ENCODE measurements around the gene ZNF25. TPM values are rescaled to one million over a fixed set of nuclear protein-coding genes. Genes with fewer than 3 reads are reported as not detected.

Gene ZNF25
- total and polyA plus RNA-seq, 2 experiments from 2014 or later = 0.23 to 0.76 TPM

DNA sequence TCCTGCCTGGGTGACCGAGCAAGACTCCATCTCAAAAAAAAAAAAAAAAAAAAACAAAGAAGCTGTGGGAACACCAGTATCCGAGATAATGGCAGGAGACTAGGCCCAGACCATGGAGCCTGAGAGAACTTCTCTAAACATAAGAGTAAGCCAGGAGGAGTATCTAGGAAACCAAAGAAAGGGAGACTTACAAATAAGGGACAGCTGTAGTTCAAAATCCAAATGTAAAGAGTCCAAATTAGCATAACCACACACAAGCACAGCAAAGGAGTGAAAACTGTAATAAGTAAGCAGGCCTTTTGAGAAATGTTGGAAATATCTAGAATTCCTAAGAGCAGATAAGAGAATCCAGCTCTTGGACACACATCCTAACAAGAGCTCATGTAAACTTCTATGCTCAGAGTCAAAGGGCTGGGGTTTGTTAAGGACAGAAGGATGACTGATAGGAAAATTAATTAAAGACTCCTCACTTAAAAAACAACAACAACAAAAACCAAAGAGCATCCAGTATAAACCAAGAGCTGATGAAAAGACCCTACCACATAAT lies 15.8 kb downstream of the ZNF25 start:
- Histone ChIP-seq H3K27ac (ENCODE audit: low read depth) (no peak overlapping the region), H3K4me3 (no peak overlapping the region), H3K4me2 (no peak overlapping the region), H2AFZ (no peak overlapping the region), H3K27me3 (ENCODE audit: insufficient read depth) (no peaks in the 10 kb centered on the region), H3K4me1 (ENCODE audit: insufficient read depth) (no peaks in the 10 kb centered on the region), H3K79me2 (replicated peaks; ENCODE audit: insufficient read depth) (no peaks in the 10 kb centered on the region), H3F3A (replicated peaks; ENCODE audit: low read depth) (no peaks in the 10 kb centered on the region), H4K20me1 (replicated peaks; ENCODE audit: insufficient read depth) (no peaks in the 10 kb centered on the region), H3K9me2 (ENCODE audit: insufficient read depth) (no peaks in the 10 kb centered on the region), H3K36me3 (ENCODE audit: insufficient read depth) (peaks cover 4% of the 10 kb centered on the region; the same call in 1 of the 2 replicates)
- Mint-ChIP-seq H3K4me3 (no peak overlapping the region), H3K9me3 (peaks cover 98% of the 10 kb centered on the region), H3K36me3 (ENCODE audit: low read depth) (peaks cover 42% of the 10 kb centered on the region), H3K27ac (no peak overlapping the region), H3K27me3 (ENCODE audit: insufficient read depth, low read depth, poor library complexity) (peaks cover 2% of the 10 kb centered on the region), H3K4me1 (no peaks in the 10 kb centered on the region)
- TF ChIP-seq EZH2 (IDR thresholded peaks at IDR 0.05; ENCODE audit: low read depth, unreplicated experiment) = no peak
- TF ChIP-seq STAT1 (IDR thresholded peaks at IDR 0.05; ENCODE audit: unreplicated experiment) = no peak
- TF ChIP-seq, protein P1, sequence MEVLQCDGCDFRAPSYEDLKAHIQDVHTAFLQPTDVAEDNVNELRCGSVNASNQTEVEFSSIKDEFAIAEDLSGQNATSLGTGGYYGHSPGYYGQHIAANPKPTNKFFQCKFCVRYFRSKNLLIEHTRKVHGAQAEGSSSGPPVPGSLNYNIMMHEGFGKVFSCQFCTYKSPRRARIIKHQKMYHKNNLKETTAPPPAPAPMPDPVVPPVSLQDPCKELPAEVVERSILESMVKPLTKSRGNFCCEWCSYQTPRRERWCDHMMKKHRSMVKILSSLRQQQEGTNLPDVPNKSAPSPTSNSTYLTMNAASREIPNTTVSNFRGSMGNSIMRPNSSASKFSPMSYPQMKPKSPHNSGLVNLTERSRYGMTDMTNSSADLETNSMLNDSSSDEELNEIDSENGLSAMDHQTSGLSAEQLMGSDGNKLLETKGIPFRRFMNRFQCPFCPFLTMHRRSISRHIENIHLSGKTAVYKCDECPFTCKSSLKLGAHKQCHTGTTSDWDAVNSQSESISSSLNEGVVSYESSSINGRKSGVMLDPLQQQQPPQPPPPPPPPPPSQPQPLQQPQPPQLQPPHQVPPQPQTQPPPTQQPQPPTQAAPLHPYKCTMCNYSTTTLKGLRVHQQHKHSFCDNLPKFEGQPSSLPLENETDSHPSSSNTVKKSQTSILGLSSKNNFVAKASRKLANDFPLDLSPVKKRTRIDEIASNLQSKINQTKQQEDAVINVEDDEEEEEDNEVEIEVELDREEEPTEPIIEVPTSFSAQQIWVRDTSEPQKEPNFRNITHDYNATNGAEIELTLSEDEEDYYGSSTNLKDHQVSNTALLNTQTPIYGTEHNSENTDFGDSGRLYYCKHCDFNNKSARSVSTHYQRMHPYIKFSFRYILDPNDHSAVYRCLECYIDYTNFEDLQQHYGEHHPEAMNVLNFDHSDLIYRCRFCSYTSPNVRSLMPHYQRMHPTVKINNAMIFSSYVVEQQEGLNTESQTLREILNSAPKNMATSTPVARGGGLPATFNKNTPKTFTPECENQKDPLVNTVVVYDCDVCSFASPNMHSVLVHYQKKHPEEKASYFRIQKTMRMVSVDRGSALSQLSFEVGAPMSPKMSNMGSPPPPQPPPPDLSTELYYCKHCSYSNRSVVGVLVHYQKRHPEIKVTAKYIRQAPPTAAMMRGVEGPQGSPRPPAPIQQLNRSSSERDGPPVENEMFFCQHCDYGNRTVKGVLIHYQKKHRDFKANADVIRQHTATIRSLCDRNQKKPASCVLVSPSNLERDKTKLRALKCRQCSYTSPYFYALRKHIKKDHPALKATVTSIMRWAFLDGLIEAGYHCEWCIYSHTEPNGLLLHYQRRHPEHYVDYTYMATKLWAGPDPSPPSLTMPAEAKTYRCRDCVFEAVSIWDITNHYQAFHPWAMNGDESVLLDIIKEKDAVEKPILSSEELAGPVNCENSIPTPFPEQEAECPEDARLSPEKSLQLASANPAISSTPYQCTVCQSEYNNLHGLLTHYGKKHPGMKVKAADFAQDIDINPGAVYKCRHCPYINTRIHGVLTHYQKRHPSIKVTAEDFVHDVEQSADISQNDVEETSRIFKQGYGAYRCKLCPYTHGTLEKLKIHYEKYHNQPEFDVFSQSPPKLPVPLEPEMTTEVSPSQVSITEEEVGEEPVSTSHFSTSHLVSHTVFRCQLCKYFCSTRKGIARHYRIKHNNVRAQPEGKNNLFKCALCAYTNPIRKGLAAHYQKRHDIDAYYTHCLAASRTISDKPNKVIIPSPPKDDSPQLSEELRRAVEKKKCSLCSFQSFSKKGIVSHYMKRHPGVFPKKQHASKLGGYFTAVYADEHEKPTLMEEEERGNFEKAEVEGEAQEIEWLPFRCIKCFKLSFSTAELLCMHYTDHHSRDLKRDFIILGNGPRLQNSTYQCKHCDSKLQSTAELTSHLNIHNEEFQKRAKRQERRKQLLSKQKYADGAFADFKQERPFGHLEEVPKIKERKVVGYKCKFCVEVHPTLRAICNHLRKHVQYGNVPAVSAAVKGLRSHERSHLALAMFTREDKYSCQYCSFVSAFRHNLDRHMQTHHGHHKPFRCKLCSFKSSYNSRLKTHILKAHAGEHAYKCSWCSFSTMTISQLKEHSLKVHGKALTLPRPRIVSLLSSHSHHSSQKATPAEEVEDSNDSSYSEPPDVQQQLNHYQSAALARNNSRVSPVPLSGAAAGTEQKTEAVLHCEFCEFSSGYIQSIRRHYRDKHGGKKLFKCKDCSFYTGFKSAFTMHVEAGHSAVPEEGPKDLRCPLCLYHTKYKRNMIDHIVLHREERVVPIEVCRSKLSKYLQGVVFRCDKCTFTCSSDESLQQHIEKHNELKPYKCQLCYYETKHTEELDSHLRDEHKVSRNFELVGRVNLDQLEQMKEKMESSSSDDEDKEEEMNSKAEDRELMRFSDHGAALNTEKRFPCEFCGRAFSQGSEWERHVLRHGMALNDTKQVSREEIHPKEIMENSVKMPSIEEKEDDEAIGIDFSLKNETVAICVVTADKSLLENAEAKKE (CRISPR knock-in tag; IDR thresholded peaks at IDR 0.05) = no peak
- no peak for TF ChIP-seq ZNF331 (CRISPR knock-in tag; IDR thresholded peaks at IDR 0.05; ENCODE audit: low read depth)
- TF ChIP-seq ZNF114 (CRISPR knock-in tag; IDR thresholded peaks at IDR 0.05) = no peak
- ATAC-seq = no peak
- DNase-seq (ENCODE audit: low spot score) = no peak

DNA sequence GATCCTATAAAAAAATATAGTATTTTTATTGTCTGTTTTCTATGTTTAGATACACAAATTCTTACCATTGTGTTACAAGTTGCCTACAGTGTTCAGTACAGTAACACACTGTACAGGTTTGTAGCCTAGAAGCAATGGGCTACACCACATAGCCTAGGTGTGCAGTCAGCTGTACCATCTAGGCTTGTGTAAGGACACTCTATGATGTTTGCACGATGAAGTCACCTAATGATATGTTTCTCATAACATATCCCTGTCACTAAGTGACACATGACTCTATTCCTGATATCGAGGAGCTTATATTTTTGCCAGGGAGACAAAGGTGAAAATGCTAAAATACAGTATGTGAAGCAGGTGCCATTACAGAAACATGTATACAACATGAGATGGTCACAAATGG lies 18.6 kb downstream of the ZNF25 start:
- Histone ChIP-seq H3K36me3 (ENCODE audit: insufficient read depth) (no peaks in the 10 kb centered on the region; the same call in 1 of the 2 replicates), H3K4me3 (no peak overlapping the region), H3K4me1 (ENCODE audit: insufficient read depth) (no peaks in the 10 kb centered on the region), H3K9me2 (ENCODE audit: insufficient read depth) (no peaks in the 10 kb centered on the region), H3K4me2 (no peak overlapping the region), H3K79me2 (replicated peaks; ENCODE audit: insufficient read depth) (no peaks in the 10 kb centered on the region), H3F3A (replicated peaks; ENCODE audit: low read depth) (no peaks in the 10 kb centered on the region), H3K27ac (ENCODE audit: low read depth) (no peak overlapping the region), H3K27me3 (ENCODE audit: insufficient read depth) (no peaks in the 10 kb centered on the region), H4K20me1 (replicated peaks; ENCODE audit: insufficient read depth) (no peaks in the 10 kb centered on the region), H2AFZ (no peak overlapping the region)
- H3K36me3 Mint-ChIP-seq (ENCODE audit: low read depth) = peaks cover 60% of the 10 kb centered on the region
- ATAC-seq = no peak
- DNase-seq (ENCODE audit: low spot score) = no peak
- H3K27ac Mint-ChIP-seq = no peak overlapping the region
- TF ChIP-seq NANOG (IDR thresholded peaks at IDR 0.05; ENCODE audit: borderline replicate concordance) (no peak), POLR2AphosphoS5 (IDR thresholded peaks at IDR 0.05; ENCODE audit: low read depth) (no peak), STAT1 (IDR thresholded peaks at IDR 0.05; ENCODE audit: unreplicated experiment) (no peak), EZH2phosphoT487 (IDR thresholded peaks at IDR 0.05; ENCODE audit: unreplicated experiment) (no peak), JUNB (IDR thresholded peaks at IDR 0.05; ENCODE audit: unreplicated experiment) (no peak)
- TF ChIP-seq, protein P2, sequence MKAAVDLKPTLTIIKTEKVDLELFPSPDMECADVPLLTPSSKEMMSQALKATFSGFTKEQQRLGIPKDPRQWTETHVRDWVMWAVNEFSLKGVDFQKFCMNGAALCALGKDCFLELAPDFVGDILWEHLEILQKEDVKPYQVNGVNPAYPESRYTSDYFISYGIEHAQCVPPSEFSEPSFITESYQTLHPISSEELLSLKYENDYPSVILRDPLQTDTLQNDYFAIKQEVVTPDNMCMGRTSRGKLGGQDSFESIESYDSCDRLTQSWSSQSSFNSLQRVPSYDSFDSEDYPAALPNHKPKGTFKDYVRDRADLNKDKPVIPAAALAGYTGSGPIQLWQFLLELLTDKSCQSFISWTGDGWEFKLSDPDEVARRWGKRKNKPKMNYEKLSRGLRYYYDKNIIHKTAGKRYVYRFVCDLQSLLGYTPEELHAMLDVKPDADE (IDR thresholded peaks at IDR 0.05) = no peak
- TF ChIP-seq, protein P3, sequence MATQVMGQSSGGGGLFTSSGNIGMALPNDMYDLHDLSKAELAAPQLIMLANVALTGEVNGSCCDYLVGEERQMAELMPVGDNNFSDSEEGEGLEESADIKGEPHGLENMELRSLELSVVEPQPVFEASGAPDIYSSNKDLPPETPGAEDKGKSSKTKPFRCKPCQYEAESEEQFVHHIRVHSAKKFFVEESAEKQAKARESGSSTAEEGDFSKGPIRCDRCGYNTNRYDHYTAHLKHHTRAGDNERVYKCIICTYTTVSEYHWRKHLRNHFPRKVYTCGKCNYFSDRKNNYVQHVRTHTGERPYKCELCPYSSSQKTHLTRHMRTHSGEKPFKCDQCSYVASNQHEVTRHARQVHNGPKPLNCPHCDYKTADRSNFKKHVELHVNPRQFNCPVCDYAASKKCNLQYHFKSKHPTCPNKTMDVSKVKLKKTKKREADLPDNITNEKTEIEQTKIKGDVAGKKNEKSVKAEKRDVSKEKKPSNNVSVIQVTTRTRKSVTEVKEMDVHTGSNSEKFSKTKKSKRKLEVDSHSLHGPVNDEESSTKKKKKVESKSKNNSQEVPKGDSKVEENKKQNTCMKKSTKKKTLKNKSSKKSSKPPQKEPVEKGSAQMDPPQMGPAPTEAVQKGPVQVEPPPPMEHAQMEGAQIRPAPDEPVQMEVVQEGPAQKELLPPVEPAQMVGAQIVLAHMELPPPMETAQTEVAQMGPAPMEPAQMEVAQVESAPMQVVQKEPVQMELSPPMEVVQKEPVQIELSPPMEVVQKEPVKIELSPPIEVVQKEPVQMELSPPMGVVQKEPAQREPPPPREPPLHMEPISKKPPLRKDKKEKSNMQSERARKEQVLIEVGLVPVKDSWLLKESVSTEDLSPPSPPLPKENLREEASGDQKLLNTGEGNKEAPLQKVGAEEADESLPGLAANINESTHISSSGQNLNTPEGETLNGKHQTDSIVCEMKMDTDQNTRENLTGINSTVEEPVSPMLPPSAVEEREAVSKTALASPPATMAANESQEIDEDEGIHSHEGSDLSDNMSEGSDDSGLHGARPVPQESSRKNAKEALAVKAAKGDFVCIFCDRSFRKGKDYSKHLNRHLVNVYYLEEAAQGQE (IDR thresholded peaks at IDR 0.05; ENCODE audit: unreplicated experiment) = no peak
- peaks cover 98% of the 10 kb centered on the region for H3K9me3 Mint-ChIP-seq
- H3K27me3 Mint-ChIP-seq (ENCODE audit: insufficient read depth, low read depth, poor library complexity) = peaks cover 2% of the 10 kb centered on the region
- no peak overlapping the region for H3K4me3 Mint-ChIP-seq
- H3K4me1 Mint-ChIP-seq = no peaks in the 10 kb centered on the region

Data from GM23338 (cell line).